ENCODE results near the gene IL3. TPM values are rescaled to one million over a fixed set of nuclear protein-coding genes. Genes with fewer than 3 reads are reported as not detected.

The IL3 gene
- total RNA-seq, 4 donors from 2014 or later = not detected

GRCh38 chr5:132050661-132051552, 9.5 kb upstream of the IL3 start:
- in situ Hi-C loops (cut with MboI; ENCODE audit: low sequenced_read_pairs in 4 of 4) (no loop called here), intact Hi-C loops (cut with DNase I; ENCODE audit: low total_unique reads) (no loop called here)
- ATAC-seq (no peak), DNase-seq (no peak)
- H3K27me3 ChIP-seq = peaks cover 0 to 3% (median 0%) of the 10 kb centered on the region in 3 donors
- no peaks in the 10 kb centered on the region for H3K4me1 ChIP-seq
- no peaks in the 10 kb centered on the region for H3K9me3 ChIP-seq
- no peaks in the 10 kb centered on the region for H3K36me3 ChIP-seq
- H3K27ac ChIP-seq = no peak overlapping the region
- TF ChIP-seq POLR2A (IDR thresholded peaks at IDR 0.05) = no peak
- TF ChIP-seq CTCF (IDR thresholded peaks at IDR 0.05 in 4 of 5, conservative IDR thresholded peaks at IDR 0.05 in 1 of 5) = no peak
- H3K4me3 ChIP-seq = no peak overlapping the region

DNA sequence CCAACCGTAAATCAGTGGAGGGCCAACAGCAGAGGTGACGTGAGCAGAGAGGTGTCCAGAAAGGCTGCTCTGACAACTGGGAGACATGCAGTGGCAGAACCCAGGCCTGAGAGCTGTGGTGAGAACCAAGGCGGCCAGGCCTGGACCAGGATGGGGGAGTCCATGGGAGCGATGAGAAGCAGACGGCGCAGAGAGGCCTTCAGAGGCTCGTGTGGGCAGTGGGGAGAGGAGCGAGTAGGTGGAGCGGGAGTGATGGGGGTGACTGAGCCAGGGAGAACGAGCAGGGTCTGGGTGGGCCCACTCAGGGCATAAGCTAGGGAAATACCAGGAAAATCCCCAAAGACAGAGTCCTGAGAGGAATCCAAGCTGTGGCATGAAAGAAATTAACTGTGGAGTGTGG, 7.9 kb upstream of the IL3 start:
- DNase-seq (no peak), ATAC-seq (no peak)
- Histone ChIP-seq H3K4me3 (no peak overlapping the region), H3K36me3 (no peaks in the 10 kb centered on the region), H3K27ac (no peak overlapping the region), H3K9me3 (no peaks in the 10 kb centered on the region), H3K4me1 (no peaks in the 10 kb centered on the region), H3K27me3 (peaks cover 0 to 3% (median 0%) of the 10 kb centered on the region in 3 donors)
- in situ Hi-C loops (cut with MboI; ENCODE audit: low sequenced_read_pairs in 4 of 4) (no loop called here), intact Hi-C loops (cut with DNase I; ENCODE audit: low total_unique reads) (no loop called here)
- TF ChIP-seq POLR2A (IDR thresholded peaks at IDR 0.05) = no peak
- TF ChIP-seq CTCF (IDR thresholded peaks at IDR 0.05 in 4 of 5, conservative IDR thresholded peaks at IDR 0.05 in 1 of 5) = no peak

- no peak for ATAC-seq
- Histone ChIP-seq H3K27ac (no peak overlapping the region), H3K36me3 (no peaks in the 10 kb centered on the region), H3K9me3 (no peaks in the 10 kb centered on the region), H3K4me3 (no peak overlapping the region), H3K4me1 (no peaks in the 10 kb centered on the region), H3K27me3 (peaks cover 0 to 3% (median 0%) of the 10 kb centered on the region in 3 donors)
- DNase-seq = no peak
- TF ChIP-seq CTCF (IDR thresholded peaks at IDR 0.05 in 4 of 5, conservative IDR thresholded peaks at IDR 0.05 in 1 of 5) (no peak), POLR2A (IDR thresholded peaks at IDR 0.05) (no peak)
- in situ Hi-C loops (cut with MboI; ENCODE audit: low sequenced_read_pairs in 4 of 4) (no loop called here), intact Hi-C loops (cut with DNase I; ENCODE audit: low total_unique reads) (no loop called here)
Measured at GRCh38 chr5:132053483-132053882, 7.0 kb upstream of the IL3 start.

GRCh38 chr5:132054031-132054696, 6.3 kb upstream of the IL3 start:
- DNase-seq = no peak
- H3K4me1 ChIP-seq = no peaks in the 10 kb centered on the region
- H3K27me3 ChIP-seq = peaks cover 0 to 3% (median 0%) of the 10 kb centered on the region in 3 donors
- in situ Hi-C loops (cut with MboI; ENCODE audit: low sequenced_read_pairs in 4 of 4) (no loop called here), intact Hi-C loops (cut with DNase I; ENCODE audit: low total_unique reads) (no loop called here)
- H3K4me3 ChIP-seq = no peak overlapping the region
- H3K36me3 ChIP-seq = no peaks in the 10 kb centered on the region
- H3K9me3 ChIP-seq = no peaks in the 10 kb centered on the region
- no peak for TF ChIP-seq POLR2A (IDR thresholded peaks at IDR 0.05)
- no peak for TF ChIP-seq CTCF (IDR thresholded peaks at IDR 0.05 in 4 of 5, conservative IDR thresholded peaks at IDR 0.05 in 1 of 5)
- H3K27ac ChIP-seq = no peak overlapping the region
- ATAC-seq = no peak

Data from gastrocnemius medialis (tissue), 4 donors.